ENCODE results near the gene PHLPP1.

DNA sequence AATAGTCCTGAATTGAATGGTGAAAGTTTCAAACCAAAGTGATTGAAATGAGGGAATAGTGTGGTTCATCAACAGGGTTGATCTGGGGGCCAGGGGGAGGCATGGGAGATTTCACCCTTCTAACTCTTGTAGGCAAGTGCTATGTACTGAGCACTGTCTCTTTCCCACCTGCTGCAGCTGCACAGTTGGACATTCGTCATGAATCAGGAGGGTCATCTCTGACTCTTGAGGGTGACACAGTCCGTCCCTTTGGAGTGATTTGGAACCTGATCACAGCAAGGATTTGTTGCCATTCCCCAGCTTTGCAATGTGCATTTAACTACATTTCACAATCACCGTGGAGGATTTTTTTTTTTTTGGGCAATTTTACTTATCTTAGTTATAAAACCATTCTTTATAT, 224.6 kb downstream of the PHLPP1 start:
- TF ChIP-seq, protein P1, sequence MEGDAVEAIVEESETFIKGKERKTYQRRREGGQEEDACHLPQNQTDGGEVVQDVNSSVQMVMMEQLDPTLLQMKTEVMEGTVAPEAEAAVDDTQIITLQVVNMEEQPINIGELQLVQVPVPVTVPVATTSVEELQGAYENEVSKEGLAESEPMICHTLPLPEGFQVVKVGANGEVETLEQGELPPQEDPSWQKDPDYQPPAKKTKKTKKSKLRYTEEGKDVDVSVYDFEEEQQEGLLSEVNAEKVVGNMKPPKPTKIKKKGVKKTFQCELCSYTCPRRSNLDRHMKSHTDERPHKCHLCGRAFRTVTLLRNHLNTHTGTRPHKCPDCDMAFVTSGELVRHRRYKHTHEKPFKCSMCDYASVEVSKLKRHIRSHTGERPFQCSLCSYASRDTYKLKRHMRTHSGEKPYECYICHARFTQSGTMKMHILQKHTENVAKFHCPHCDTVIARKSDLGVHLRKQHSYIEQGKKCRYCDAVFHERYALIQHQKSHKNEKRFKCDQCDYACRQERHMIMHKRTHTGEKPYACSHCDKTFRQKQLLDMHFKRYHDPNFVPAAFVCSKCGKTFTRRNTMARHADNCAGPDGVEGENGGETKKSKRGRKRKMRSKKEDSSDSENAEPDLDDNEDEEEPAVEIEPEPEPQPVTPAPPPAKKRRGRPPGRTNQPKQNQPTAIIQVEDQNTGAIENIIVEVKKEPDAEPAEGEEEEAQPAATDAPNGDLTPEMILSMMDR (conservative IDR thresholded peaks at IDR 0.05; ENCODE audit: low read depth in 2 of 2): no peak
- no peak for TF ChIP-seq CREB1 (CRISPR knock-in tag; IDR thresholded peaks at IDR 0.05; ENCODE audit: low read depth)
- TF ChIP-seq EZH2 (IDR thresholded peaks at IDR 0.05; ENCODE audit: low read depth, unreplicated experiment): no peak
- no peak for TF ChIP-seq POLR2AphosphoS5 (IDR thresholded peaks at IDR 0.05; ENCODE audit: low read depth)
- no peak for TF ChIP-seq EZH2phosphoT487 (IDR thresholded peaks at IDR 0.05; ENCODE audit: unreplicated experiment)
- TF ChIP-seq, protein P2, sequence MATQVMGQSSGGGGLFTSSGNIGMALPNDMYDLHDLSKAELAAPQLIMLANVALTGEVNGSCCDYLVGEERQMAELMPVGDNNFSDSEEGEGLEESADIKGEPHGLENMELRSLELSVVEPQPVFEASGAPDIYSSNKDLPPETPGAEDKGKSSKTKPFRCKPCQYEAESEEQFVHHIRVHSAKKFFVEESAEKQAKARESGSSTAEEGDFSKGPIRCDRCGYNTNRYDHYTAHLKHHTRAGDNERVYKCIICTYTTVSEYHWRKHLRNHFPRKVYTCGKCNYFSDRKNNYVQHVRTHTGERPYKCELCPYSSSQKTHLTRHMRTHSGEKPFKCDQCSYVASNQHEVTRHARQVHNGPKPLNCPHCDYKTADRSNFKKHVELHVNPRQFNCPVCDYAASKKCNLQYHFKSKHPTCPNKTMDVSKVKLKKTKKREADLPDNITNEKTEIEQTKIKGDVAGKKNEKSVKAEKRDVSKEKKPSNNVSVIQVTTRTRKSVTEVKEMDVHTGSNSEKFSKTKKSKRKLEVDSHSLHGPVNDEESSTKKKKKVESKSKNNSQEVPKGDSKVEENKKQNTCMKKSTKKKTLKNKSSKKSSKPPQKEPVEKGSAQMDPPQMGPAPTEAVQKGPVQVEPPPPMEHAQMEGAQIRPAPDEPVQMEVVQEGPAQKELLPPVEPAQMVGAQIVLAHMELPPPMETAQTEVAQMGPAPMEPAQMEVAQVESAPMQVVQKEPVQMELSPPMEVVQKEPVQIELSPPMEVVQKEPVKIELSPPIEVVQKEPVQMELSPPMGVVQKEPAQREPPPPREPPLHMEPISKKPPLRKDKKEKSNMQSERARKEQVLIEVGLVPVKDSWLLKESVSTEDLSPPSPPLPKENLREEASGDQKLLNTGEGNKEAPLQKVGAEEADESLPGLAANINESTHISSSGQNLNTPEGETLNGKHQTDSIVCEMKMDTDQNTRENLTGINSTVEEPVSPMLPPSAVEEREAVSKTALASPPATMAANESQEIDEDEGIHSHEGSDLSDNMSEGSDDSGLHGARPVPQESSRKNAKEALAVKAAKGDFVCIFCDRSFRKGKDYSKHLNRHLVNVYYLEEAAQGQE (IDR thresholded peaks at IDR 0.05; ENCODE audit: unreplicated experiment): no peak
- TF ChIP-seq, protein P3, sequence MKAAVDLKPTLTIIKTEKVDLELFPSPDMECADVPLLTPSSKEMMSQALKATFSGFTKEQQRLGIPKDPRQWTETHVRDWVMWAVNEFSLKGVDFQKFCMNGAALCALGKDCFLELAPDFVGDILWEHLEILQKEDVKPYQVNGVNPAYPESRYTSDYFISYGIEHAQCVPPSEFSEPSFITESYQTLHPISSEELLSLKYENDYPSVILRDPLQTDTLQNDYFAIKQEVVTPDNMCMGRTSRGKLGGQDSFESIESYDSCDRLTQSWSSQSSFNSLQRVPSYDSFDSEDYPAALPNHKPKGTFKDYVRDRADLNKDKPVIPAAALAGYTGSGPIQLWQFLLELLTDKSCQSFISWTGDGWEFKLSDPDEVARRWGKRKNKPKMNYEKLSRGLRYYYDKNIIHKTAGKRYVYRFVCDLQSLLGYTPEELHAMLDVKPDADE (IDR thresholded peaks at IDR 0.05): no peak
- TF ChIP-seq JUNB (IDR thresholded peaks at IDR 0.05; ENCODE audit: unreplicated experiment): no peak
- TF ChIP-seq, protein P4, sequence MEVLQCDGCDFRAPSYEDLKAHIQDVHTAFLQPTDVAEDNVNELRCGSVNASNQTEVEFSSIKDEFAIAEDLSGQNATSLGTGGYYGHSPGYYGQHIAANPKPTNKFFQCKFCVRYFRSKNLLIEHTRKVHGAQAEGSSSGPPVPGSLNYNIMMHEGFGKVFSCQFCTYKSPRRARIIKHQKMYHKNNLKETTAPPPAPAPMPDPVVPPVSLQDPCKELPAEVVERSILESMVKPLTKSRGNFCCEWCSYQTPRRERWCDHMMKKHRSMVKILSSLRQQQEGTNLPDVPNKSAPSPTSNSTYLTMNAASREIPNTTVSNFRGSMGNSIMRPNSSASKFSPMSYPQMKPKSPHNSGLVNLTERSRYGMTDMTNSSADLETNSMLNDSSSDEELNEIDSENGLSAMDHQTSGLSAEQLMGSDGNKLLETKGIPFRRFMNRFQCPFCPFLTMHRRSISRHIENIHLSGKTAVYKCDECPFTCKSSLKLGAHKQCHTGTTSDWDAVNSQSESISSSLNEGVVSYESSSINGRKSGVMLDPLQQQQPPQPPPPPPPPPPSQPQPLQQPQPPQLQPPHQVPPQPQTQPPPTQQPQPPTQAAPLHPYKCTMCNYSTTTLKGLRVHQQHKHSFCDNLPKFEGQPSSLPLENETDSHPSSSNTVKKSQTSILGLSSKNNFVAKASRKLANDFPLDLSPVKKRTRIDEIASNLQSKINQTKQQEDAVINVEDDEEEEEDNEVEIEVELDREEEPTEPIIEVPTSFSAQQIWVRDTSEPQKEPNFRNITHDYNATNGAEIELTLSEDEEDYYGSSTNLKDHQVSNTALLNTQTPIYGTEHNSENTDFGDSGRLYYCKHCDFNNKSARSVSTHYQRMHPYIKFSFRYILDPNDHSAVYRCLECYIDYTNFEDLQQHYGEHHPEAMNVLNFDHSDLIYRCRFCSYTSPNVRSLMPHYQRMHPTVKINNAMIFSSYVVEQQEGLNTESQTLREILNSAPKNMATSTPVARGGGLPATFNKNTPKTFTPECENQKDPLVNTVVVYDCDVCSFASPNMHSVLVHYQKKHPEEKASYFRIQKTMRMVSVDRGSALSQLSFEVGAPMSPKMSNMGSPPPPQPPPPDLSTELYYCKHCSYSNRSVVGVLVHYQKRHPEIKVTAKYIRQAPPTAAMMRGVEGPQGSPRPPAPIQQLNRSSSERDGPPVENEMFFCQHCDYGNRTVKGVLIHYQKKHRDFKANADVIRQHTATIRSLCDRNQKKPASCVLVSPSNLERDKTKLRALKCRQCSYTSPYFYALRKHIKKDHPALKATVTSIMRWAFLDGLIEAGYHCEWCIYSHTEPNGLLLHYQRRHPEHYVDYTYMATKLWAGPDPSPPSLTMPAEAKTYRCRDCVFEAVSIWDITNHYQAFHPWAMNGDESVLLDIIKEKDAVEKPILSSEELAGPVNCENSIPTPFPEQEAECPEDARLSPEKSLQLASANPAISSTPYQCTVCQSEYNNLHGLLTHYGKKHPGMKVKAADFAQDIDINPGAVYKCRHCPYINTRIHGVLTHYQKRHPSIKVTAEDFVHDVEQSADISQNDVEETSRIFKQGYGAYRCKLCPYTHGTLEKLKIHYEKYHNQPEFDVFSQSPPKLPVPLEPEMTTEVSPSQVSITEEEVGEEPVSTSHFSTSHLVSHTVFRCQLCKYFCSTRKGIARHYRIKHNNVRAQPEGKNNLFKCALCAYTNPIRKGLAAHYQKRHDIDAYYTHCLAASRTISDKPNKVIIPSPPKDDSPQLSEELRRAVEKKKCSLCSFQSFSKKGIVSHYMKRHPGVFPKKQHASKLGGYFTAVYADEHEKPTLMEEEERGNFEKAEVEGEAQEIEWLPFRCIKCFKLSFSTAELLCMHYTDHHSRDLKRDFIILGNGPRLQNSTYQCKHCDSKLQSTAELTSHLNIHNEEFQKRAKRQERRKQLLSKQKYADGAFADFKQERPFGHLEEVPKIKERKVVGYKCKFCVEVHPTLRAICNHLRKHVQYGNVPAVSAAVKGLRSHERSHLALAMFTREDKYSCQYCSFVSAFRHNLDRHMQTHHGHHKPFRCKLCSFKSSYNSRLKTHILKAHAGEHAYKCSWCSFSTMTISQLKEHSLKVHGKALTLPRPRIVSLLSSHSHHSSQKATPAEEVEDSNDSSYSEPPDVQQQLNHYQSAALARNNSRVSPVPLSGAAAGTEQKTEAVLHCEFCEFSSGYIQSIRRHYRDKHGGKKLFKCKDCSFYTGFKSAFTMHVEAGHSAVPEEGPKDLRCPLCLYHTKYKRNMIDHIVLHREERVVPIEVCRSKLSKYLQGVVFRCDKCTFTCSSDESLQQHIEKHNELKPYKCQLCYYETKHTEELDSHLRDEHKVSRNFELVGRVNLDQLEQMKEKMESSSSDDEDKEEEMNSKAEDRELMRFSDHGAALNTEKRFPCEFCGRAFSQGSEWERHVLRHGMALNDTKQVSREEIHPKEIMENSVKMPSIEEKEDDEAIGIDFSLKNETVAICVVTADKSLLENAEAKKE (CRISPR knock-in tag; IDR thresholded peaks at IDR 0.05): no peak
- no peak for TF ChIP-seq ZNF114 (CRISPR knock-in tag; IDR thresholded peaks at IDR 0.05)
